Transverse colon (tissue), 3 donors: ENCODE measurements around the gene TVP23A.

Source experiments
- POLR2A ChIP-seq: fragments of 450-650 bp; IDR thresholded peaks from one replicate; pipeline ENCODE4 v1.6.1; 2016; ENCODE audit warnings: antibody characterized with exemption, mild to moderate bottlenecking, moderate library complexity
- TF ChIP-seq, protein P1 (sequence below), 5 experiments: fragments of 200-600 bp in 3 of 5; fragments of 450-650 bp in 2 of 5; sonication (generic) in 3 of 5; IDR thresholded peaks; 1 replicate in 2 of 5; 2 replicates in 3 of 5; pipeline ENCODE4 v1.5.1; 2016 to 2017; ENCODE audit warnings: antibody characterized with exemption in 5 of 5, inconsistent platforms in 3 of 5, mild to moderate bottlenecking in 2 of 5, moderate library complexity in 1 of 5

DNA sequence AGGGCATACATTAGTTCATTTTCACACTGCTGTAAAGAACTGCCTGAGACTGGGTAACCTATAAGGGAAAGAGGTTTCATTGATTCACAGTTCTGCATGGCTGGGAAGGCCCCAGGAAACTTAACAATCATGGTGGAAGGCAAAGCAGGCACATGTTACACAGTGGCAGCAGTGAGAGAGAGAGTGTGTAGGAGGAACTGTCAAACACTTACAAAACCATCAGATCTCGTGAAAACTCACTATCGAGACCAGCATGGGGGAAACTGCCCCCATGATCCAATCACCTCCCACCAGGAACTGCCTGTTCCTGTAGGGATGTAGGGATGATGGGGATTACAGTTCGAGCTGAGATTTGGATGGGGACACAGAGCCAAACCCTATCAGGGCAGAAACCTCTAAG is 57.7 kb downstream of the TVP23A start:
- TF ChIP-seq, protein P1, sequence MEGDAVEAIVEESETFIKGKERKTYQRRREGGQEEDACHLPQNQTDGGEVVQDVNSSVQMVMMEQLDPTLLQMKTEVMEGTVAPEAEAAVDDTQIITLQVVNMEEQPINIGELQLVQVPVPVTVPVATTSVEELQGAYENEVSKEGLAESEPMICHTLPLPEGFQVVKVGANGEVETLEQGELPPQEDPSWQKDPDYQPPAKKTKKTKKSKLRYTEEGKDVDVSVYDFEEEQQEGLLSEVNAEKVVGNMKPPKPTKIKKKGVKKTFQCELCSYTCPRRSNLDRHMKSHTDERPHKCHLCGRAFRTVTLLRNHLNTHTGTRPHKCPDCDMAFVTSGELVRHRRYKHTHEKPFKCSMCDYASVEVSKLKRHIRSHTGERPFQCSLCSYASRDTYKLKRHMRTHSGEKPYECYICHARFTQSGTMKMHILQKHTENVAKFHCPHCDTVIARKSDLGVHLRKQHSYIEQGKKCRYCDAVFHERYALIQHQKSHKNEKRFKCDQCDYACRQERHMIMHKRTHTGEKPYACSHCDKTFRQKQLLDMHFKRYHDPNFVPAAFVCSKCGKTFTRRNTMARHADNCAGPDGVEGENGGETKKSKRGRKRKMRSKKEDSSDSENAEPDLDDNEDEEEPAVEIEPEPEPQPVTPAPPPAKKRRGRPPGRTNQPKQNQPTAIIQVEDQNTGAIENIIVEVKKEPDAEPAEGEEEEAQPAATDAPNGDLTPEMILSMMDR (IDR thresholded peaks at IDR 0.05), result no peak
- no peak for TF ChIP-seq POLR2A
